ENCODE results near the gene CPB2.
A peak's percentile ranks its signal among the peaks of the same experiment; 100 is the strongest.

Gene CPB2

DNA sequence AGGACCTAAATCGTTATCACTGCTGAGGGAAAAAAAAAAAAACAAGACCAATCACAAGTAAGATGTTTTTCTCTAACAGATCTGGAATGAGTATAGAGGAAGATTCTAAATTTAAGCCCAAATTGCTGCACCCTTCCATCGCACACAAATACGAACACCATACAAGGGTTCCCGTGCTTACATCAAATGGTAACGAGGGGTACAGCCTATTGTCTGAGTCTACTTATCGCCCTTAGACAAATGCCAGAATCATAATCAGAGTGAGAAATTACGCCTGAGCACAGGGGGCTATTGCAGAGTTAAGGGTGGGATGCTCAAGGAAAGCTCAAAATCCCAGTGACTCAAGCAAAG is 52.9 kb downstream of the CPB2 start:
- Histone ChIP-seq H3K4me3 (ENCODE audit: low read length) (peak overlapping the region; percentile 88), H3K27ac (ENCODE audit: low read depth, low read length) (peak overlapping the region; percentile 86), H3F3A (ENCODE audit: control insufficient read depth, insufficient read depth) (peaks cover 3% of the 10 kb centered on the region; the same call in 1 of the 2 replicates), H3K36me3 (ENCODE audit: control insufficient read depth, low read length) (no peaks in the 10 kb centered on the region; the same call in 1 of the 2 replicates), H4K20me1 (ENCODE audit: control insufficient read depth, insufficient read depth, low read depth, low read length) (0 out of 2 replicates have a peak, but pooled peaks cover 3% of the 10 kb centered on the region), H3K4me2 (ENCODE audit: low read length) (peak overlapping the region; percentile 77), H3K79me2 (ENCODE audit: control insufficient read depth, low read length) (peaks cover 68% of the 10 kb centered on the region), H3K9me2 (replicated peaks; ENCODE audit: control insufficient read depth, low read length) (no peaks in the 10 kb centered on the region), H3K4me1 (ENCODE audit: control insufficient read depth, low read length) (peaks cover 33% of the 10 kb centered on the region), H3K27me3 (ENCODE audit: control insufficient read depth, low read length) (no peaks in the 10 kb centered on the region), H3K9me3 (ENCODE audit: control insufficient read depth, insufficient read depth, low read length) (no peaks in the 10 kb centered on the region)
- no peak for TF ChIP-seq CTCF (IDR thresholded peaks at IDR 0.05; ENCODE audit: low read depth, low read length, poor library complexity, severe bottlenecking)
- no peak for TF ChIP-seq EZH2phosphoT487 (IDR thresholded peaks at IDR 0.05; ENCODE audit: borderline replicate concordance, low read length)

DNA sequence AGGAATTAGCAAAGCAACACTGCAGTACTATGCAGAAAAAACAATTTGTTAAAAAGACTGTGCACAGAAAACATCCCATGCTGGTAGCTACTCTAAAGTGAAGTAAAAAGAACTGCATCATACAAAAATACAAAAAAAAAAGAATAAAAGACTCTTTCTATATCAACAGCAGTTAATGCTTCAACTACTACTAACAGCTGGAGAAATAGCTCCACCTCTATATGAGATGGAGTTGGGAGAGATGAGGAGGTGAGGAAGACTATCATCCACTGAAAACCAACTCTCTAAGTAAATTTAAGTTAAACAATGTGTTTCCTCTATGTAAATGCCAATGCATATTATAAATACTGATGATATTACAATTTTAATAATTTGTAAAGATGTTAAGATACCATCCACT is 54.1 kb downstream of the CPB2 start:
- Histone ChIP-seq H3K4me2 (ENCODE audit: low read length) (peak overlapping the region; percentile 77), H3K9me3 (ENCODE audit: control insufficient read depth, insufficient read depth, low read length) (no peaks in the 10 kb centered on the region), H3K4me1 (ENCODE audit: control insufficient read depth, low read length) (peaks cover 26% of the 10 kb centered on the region), H4K20me1 (ENCODE audit: control insufficient read depth, insufficient read depth, low read depth, low read length) (0 out of 2 replicates have a peak, but pooled peaks cover 3% of the 10 kb centered on the region), H3K9me2 (replicated peaks; ENCODE audit: control insufficient read depth, low read length) (no peaks in the 10 kb centered on the region), H3K27ac (ENCODE audit: low read depth, low read length) (no peak overlapping the region), H3K4me3 (ENCODE audit: low read length) (peak overlapping the region; percentile 88), H3K79me2 (ENCODE audit: control insufficient read depth, low read length) (peaks cover 76% of the 10 kb centered on the region), H3F3A (ENCODE audit: control insufficient read depth, insufficient read depth) (peaks cover 3% of the 10 kb centered on the region; the same call in 1 of the 2 replicates), H3K36me3 (ENCODE audit: control insufficient read depth, low read length) (no peaks in the 10 kb centered on the region; the same call in 1 of the 2 replicates), H3K27me3 (ENCODE audit: control insufficient read depth, low read length) (no peaks in the 10 kb centered on the region)
- TF ChIP-seq EZH2phosphoT487 (IDR thresholded peaks at IDR 0.05; ENCODE audit: borderline replicate concordance, low read length) (no peak), CTCF (IDR thresholded peaks at IDR 0.05; ENCODE audit: low read depth, low read length, poor library complexity, severe bottlenecking) (no peak)

DNA sequence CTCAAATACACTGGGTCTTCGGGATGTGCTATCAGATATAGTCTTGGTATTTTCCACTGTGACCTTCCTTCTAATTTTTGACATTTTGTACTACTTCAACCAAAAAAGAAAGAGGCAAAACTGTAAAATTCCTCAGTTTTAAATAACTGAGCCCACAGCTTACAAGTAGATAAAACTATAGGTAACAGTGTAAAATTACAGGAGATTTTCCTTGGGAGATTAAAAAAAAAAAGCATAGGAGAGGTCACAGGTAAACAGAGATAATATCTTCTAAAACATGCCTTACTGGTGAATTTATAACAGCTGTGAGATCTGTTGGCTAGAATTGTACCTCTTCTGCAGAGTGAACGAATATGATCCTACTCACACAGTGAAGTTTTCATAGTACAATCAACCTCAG is 59.4 kb downstream of the CPB2 start:
- Histone ChIP-seq H3K27me3 (ENCODE audit: control insufficient read depth, low read length) (no peaks in the 10 kb centered on the region), H4K20me1 (ENCODE audit: control insufficient read depth, insufficient read depth, low read depth, low read length) (peaks cover 6% of the 10 kb centered on the region; the same call in 1 of the 2 replicates), H3K4me2 (ENCODE audit: low read length) (no peak overlapping the region), H3K36me3 (ENCODE audit: control insufficient read depth, low read length) (peaks cover 15% of the 10 kb centered on the region), H3K4me1 (ENCODE audit: control insufficient read depth, low read length) (peaks cover 13% of the 10 kb centered on the region; the same call in 1 of the 2 replicates), H3K9me2 (replicated peaks; ENCODE audit: control insufficient read depth, low read length) (no peaks in the 10 kb centered on the region), H3K79me2 (ENCODE audit: control insufficient read depth, low read length) (peaks cover 63% of the 10 kb centered on the region), H3F3A (ENCODE audit: control insufficient read depth, insufficient read depth) (no peaks in the 10 kb centered on the region), H3K27ac (ENCODE audit: low read depth, low read length) (no peak overlapping the region), H3K4me3 (ENCODE audit: low read length) (no peak overlapping the region), H3K9me3 (ENCODE audit: control insufficient read depth, insufficient read depth, low read length) (no peaks in the 10 kb centered on the region)
- TF ChIP-seq CTCF (IDR thresholded peaks at IDR 0.05; ENCODE audit: low read depth, low read length, poor library complexity, severe bottlenecking) (no peak), EZH2phosphoT487 (IDR thresholded peaks at IDR 0.05; ENCODE audit: borderline replicate concordance, low read length) (no peak)

Measured in DOHH2 (cell line).